GM21786 (cell line): ENCODE data around the gene TMED7.

Source experiments
- ATAC-seq: cut with Tn5 transposase; IDR thresholded peaks from one replicate; pipeline ENCODE4 v1.9.1; 2021; ENCODE audit not compliant: unreplicated experiment

The TMED7 gene

DNA sequence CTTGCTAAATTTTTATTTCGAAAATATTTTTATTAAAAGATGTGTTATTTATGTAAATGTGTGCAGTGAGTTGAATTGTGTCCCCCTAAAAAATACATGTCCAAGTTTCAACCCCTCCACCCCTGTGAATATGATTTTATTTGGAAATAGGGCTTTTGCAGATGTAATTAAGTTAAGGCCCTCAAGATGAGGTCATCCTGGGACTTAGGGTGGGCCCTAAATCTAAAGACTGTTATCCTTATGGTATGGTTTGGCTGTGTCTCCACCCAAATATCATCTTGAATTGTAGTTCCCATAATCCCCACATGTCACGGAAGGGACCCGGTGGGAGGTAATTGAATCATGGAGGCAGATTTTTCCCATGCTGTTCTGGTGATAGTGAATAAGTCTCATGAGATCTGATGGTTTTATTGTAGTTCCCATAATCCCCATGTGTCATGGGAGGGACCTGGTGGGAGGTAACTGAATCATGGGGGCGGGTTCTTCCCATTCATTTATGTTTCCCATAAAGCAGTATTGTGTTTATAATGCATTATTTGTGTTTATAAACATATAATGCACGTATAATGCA is 1.5 kb upstream of the TMED7 start:
- no peak for ATAC-seq

DNA sequence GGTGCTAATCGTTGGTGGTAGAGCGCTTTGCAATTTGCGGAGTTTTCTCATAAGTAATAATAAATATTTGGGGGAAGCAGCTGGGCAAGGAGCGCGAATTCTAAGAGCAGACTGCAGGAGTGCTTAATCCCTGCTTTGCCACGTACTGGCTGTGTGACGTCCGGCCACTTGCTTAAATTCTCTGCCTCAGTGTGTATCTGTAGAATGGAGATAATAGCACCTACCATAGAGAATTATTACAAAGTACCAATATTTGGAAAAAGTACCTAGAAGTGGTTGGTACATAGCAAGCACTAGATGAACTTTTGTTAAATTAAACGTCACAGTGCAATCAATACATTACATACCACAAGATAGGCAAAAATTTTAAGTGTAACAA is 598 bp upstream of the TMED7 start:
- peak; percentile 26 for ATAC-seq

DNA sequence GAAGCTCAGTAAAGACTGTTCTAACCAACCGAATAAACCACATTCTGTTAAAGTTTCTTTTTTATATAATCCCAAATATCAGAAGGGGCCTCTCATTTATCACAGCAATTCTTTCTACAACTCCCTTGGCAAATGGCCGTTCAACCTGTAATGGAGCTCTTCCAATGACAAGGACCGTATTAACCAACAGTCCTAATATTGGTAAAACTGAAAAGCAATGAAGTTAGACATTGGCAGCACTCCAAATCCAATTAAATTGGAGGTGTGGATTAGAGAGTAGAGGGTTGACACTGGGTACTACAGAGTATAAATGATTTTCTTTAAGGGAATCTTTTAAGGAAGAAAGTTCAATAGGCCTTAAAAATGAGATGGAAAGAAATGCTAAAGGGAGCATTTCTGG is 842 bp downstream of the TMED7 start:
- no peak for ATAC-seq

DNA sequence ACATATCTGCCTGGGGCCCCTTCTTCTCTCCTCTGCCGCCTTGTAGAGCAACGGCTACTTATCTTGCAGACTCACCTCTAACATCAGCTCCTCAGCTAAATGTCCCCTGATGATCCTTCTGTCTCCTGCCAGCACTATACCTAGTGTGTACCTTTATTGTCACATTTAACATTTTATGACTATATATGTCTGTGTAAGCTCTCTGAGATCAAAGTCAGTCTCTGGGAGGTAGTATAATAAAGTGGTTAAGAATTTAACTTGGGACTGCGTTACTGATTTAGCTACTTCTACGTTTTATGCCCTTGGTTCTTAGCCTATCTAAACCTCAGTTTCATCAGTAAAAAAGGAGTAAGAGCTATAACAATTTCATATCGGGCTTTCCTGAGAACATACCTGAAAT is 2.2 kb downstream of the TMED7 start:
- ATAC-seq, result no peak

DNA sequence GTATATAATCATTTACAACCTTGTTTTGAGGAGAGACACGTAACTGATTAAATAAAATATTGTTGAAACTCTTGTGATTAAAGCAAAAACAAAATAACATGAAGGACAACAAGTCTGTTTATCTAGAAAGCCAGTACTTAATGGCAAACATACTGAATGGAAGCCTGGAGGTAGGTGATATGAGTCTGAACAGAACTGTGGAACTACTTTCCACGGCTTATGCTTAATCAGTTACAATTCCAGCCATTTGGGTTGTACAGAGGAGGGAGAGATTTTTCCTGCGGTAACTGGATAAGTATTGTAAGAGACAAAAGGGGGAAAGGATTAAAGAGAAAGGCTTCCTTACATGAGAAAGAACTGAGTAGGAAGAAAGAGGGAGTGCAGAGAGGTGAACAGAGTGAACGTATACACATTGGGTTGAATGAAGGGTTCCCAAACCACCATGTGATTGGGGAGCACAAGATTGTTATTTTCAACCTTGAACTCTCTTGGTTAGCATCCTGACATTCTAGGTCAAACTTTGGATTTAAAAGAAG is 4.4 kb downstream of the TMED7 start:
- ATAC-seq, result no peak

DNA sequence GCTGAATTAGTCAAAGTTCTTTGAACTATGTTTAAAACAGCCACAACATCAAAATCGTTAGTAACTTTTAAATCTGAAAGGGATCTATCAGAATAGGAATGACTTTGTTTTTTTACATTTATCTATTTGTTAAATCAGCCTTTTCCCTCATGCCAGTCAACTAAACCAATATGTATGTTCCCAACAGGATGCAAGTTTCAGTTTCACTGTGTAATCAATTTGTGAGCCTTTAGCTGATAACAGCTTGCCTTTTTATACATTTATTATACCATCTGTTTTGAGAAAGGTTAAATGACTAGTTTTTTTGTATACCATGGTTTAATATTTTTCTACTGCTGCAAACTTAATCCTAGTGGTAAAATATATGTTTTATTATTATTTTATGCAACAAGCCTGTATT is 8.9 kb downstream of the TMED7 start:
- ATAC-seq, result no peak

DNA sequence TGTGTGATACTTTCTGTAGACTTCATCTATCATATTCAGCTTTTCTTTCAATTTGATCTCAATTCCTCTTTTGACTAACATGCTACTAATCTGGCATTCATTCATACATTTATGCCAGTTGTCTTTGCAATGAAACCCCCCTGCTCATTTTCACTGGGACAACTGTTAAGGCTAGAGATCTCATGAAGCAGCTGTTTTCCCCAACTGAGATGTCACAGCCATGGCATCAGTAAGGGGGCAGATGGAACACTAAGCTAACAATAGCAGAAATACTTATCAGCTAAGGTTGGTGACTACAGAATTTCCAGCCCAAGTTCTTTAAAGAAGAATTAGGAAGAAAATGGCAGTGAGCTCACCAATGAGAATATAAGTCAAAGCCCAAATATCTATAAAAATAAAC is 9.4 kb downstream of the TMED7 start:
- no peak for ATAC-seq

DNA sequence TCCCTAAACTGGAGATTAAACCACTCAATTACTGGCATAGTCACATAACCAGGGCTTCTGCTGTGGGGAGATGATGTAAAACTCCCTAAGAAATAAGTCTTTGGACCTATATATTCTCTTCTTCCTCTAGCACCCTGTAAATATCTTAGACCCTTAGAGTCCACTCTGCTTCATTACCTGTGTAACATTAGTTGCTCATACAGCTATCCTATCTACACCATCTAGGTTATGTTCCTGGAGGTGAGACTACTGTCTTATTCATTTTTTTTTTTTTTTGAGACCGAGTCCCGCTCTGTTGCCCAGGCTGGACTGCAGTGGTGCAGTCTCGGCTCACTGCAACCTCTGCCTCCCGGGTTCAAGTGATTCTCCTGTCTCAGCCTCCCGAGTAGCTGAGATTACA is 14.0 kb downstream of the TMED7 start:
- ATAC-seq, result no peak

DNA sequence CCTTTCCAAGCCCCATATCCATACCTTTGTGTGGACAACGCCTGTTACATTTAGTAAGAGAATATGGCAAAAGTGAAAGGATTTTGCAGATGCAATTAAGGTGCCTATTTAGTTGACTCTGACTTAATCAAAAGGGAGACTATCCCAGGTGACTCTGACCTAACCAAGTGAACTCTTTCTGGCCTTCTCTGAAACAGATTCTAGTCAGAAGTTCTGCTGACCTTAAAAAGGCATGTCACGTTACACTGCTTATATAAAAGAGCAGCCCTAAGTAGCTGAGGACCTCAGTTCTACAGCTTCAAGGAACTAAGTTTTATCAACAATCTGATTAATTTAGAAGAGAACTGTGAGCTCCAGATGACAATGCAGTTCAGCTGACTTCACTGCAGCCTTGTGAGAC is 17.9 kb downstream of the TMED7 start:
- ATAC-seq, result no peak

DNA sequence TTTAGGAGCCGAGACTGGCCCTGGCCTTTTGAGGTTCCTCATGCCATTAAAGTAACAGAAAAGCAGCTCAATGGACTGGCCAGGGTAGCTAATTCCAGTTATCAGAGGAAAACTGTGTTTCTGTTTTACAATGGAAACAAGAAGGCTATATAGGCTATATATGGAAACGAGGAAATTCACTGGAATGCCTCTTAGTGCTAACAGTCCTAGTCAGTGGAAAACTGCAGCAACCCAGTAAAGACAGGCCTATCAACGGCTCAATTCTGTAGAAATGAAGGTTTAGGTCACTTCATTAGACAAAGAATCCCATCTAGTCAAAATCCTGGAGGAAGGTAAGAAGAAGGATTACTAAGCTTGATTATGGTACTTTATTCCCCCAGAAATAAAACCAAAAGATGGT is 20.4 kb downstream of the TMED7 start:
- ATAC-seq, result no peak

DNA sequence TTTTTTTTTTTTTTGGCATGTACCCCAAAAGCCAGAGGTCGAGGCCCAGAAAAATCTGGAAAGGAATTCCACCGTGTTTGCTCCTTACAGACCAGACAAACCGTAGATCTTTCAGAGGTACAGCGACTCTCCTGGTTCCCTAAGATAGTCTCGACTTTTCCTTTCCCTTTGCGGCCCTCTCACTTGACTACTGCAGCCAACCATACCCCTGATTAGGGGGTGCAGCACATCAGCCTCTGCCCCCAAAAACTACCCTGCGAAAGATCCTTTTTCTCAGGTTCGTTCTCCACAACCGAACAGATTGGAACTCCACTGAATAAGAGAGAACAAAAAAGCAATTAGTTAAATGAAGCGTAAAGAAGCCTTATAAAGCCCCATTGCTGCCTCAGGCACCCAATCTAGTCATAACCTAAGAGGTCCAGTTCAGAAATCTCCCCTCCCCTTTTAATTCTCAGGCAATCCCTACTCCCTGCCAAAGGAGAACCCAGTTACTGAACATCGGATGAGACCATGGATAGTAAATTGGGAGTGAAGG is 23.2 kb downstream of the TMED7 start:
- ATAC-seq, result peak; percentile 5

DNA sequence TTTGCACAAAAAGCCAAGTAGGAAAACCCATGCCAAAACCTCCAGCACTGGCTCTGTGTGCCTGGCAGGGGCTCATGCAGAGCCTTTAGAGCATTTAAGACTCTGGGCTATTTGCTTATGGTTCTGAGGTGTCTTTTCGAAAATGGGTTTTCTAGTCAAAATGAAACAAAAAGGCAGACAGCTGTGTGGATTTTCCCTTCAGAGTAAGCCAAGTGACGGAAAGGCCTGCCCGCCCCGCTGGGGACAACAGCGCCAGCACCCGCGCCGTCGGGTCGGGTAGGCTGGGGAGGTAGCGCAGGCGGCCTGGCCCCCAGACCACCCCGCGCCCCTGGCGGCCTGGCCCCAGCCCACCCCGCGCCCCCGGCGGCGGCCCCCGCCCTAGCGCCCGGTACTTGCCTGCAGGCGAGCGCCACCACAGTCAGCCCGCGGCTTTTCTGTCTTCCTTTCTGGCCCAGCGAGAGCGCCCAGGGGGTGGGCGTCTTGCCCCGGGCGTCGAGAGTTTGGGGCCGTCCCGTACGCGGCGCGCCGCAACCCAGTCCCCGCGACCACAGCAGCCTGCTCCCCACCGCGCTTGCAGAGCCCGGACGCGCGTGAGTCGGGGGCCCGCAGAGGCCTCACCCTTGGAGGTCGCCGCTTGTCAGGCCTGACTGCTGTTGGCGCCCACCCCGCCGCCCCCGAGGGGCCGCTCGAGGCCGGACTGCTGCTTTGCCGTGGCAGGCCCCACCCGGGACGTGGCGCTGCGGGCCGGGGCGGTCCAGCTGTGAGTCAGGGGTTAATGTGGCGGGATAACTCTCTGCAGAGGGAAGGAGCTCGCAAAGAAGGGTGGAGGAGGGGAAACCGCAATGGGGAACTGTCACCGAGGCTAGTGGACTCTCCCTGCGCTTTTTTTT is 23.9 kb downstream of the TMED7 start, which contains the start of gene TICAM2:
TICAM2 (minus strand) TSS at position 779 of the 890 bp plus-strand sequence. CDS start 21,223 bp downstream, outside the sequence.
- peak; percentile 70 for ATAC-seq

DNA sequence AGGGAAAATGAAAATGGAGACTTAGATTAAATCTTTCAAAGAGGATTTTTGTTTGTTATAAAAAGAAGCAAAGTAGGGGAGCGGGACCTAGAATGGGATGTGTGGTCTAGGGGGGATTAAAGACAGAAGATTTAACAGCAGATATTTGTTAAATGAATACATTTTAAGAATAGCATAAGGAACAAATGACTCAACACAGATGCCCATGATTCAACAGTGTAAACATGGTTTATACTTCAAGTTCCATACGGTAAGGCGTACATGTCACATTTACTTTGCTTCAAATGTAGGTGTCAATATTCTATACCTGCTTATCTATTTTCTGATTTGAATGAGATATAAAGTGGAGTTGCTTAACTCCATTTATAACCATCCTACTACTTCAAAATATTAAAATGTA is 25.1 kb downstream of the TMED7 start:
- no peak for ATAC-seq

DNA sequence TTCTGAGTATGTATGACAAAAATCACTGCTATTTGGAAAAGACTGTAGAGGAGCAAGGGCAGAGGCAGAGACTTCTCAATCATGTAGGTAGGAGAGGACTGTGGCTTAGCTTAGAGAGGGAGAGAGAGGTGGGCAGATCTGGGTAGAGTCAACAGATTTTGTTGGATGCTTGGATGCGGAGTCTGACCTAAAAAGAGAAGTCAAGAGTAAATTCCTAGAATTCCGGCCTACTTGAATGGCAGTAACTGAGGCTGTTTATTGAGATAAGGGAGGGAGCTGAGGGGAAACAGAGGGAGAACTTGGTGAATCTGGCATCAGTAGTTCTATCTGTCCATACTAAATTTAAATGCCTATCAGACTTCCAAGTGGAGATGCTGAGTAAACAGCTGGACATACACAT is 25.9 kb downstream of the TMED7 start:
- peak; percentile 1 for ATAC-seq

DNA sequence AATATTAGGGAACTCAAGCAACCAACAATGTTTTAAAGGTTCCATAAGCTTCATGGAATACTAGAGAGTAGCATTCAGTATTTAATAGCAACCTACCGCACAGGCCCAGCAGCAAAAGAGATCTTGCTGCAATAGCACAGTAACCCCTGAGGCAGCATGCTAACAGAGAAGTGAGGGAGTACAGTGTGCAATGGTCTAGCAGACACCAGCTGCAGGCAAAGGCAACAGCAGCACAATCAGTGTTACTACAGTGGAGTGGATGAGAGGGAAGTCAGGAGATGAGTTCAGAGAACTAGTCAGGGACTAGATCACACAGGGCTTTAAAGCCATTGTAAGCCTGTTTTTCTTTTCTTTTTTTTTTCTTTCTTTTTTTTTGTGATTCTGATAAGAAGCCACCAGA is 26.3 kb downstream of the TMED7 start:
- peak; percentile 43 for ATAC-seq

DNA sequence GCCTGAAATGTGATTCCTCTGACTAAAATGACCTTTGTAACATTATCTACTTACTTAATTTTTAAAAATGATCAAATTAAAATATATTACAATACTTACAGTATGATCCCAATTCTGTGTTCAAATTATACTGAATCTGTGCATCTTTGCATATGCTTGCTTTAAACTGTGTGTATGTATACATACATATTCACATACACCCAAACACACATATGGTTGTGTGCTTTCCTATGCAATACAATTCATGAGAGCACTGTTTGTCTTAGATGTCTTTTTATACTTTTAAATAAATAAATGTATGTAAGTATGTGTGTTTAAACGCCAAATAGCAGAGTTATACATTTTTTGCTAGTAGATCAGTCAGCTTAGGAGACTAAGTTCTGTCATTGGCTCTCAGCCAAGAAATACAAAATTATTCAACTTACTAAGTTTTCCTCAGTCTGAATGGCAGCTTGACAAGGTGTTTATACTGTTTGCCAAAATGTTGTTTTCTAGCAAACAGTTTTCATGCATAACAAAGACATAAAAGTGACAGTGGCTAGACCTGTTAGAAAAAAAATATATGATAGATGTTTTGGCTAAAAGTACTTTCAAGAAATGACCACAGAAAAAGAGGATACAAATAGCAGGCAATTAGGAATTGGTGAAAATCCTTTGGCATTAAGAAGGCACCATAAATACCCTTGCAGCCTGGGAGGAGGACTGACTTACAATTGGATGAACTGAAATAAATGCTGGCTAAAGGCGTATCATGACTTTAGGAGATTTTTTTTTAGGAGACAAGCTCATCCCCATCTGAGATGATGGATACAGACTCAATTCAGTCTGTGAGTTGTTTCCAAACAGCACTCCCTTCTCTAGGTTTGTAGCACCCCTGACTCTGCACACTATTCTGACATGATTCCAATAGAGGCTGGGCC is 31.4 kb downstream of the TMED7 start:
- ATAC-seq, result no peak

DNA sequence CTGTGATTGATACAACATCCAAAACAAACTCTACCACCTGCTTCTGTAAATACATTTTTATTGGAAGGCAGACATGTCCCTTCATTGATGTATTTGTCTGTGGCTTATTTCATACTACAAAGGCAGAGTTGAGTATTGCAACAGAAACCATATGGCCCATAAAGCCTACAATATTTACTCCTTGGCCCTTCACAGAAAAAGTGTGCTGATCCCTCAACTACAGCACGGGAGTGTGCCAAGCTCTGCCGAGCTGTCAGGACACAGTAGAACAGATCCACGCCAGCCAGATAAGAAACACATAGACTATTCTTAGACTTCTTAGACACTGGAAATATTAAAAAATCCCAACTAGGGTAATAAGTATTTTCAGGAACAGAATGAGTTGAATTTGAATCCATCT is 36.8 kb downstream of the TMED7 start:
- no peak for ATAC-seq

DNA sequence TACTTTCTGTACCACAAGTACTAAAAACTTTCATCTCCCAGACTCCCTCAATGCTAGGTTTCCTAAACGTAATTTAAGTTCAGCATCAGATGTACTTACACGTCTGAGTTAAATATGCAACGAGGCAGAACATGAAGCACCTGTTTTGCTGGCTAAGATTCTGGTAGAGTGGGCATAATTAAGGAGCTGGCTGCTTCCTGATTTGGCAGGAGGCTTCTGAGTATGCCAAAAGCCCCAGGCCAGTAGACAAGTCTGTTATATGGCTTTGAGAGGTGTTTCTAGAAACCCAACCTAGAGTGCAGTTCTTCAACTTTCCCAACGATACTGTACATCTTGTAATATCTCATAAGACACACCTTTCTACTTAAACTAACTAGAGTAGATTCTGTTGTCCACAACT is 37.2 kb downstream of the TMED7 start:
- ATAC-seq, result no peak

DNA sequence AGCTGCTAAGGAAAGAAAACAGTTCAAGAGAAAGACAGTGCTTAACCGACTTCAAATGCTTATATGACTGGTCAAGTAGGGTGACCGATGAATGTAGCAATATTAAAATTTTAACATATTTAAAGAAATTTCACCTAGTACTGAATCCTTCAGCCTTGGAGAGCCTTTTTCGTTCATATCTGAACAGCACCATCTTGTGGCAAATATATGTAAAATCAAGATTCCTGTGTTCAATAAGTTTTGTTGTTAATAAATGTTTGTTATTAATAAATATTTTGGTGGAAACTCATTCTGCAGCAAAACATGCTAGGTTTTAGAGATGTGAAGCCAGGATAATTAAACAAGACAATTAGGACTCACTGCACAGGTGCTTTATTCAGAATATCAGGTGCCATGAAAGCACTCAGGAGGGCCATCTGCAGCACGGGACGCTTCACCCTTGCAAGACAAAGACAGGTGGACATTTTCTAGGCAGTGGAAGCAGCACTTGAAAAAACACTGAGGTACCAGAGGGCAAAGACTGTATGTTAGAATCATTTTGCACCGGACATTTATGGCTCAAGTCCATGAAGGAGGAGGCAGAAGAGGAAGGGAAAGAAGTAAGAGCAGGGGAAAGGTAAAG is 39.2 kb downstream of the TMED7 start:
- ATAC-seq, result no peak

DNA sequence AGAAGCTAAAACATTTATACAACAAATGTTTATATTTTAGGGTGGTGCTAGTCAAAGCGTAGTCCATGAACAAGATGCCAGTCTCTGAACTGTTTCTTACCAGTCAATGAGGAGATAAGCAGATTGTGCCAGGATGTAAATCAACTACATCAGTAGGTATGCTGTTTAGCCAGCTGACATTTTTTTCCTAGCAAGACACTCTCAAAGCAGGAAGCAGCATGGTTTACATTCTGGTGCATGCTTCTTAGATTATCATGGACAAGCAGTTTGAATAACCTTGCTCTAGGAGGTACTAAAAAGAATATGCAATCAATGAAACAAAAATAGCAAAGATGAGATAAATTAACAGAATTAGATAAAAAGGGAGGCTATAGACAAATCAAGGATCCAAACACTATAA is 40.6 kb downstream of the TMED7 start:
- no peak for ATAC-seq

DNA sequence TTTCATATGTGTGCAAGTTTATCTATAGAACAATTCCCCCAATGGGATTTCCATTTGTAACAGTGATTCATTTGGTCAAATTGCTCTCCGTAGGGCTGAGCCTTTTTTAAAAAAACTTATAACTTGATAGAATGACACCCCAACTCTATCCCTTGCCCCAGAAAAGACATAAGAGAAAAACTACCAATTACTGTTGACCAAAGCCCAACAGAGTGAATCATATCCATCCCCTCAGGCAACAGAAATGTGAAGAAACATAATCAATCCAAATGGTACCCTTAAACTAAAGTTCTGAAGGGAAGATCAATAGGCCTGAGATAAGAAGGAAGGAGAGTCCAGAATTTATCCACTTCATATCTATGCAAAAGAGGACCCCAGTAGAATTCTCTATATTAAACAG is 41.3 kb downstream of the TMED7 start:
- ATAC-seq, result no peak
